ENCODE data around the gene LGR5. TPM values are rescaled to one million over a fixed set of nuclear protein-coding genes. Genes with fewer than 3 reads are reported as not detected.

Gene LGR5
- polyA plus RNA-seq, 1 donor = 71.9 TPM

DNA sequence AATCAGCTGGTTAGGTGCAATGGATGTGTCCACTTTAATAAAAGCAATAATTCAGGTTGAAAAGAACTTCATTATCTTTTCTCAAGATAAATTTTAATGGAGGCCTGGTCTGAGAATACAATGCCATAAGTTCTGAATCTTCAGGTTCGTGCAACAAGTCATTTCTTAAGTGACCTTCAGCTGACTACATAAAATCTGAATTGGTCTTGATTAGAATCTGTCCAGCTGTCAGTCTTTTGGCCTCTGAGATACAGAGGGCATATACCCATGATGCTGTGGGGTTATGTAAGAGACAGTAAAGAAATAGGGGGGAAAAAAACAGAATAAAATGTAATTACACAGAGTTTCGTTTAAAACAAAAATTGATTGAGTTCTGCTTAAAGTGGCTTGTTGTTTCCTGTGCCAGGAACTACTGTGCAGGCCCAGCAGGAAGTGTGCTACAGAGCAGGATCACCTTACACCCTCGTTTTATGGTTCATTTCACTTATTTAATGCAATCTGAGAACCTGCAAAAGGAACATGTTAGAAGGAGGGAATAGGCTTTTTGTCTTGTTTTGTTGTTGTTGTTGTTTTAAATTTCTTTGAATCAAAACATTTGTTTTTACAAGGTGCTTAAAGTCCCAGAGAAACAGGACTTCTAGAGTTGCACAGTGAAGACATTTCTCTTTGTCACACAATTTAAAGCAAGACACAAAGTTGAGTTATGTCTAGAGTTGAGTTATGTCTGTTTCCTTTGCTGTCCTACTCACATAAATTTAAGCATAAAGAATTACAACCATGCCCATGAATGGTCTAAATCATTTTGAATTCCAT, 64.2 kb downstream of the LGR5 start:
- H3K36me3 ChIP-seq (ENCODE audit: control insufficient read depth, insufficient read depth, low read length) = no peaks in the 10 kb centered on the region
- no peaks in the 10 kb centered on the region for H3K4me1 ChIP-seq (ENCODE audit: control insufficient read depth, insufficient read depth, low read length)
- no peak overlapping the region for H3K4me3 ChIP-seq (ENCODE audit: low read length)
- no CpG with 5 or more reads among the region's 3 CpGs for WGBS (ENCODE audit: insufficient coverage, low lambda C conversion rate)
- no peak overlapping the region for H3K27ac ChIP-seq (ENCODE audit: low read length)
- DNase-seq = no peak
- H3K9me3 ChIP-seq (ENCODE audit: control insufficient read depth, low read depth, low read length) = no peaks in the 10 kb centered on the region
- H3K27me3 ChIP-seq (ENCODE audit: control insufficient read depth, insufficient read depth, low read length) = no peaks in the 10 kb centered on the region

DNA sequence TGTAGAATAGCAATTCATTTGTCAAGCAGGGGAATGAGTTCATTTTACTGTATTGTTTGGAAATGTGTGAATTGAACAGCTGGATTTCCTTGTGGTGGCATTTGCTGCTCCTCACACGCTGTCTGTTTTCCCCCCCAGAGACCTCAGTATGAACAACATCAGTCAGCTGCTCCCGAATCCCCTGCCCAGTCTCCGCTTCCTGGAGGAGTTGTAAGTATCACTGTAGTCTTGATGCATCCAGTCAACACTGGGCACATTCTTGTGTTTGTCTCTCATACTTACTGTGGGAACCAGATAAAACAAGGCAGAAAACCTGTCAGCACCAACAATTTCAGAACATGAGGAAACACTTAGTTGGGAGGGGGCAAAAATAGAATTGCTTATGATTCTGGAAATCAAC, 64.9 kb downstream of the LGR5 start:
- WGBS (ENCODE audit: insufficient coverage, low lambda C conversion rate) = no CpG with 5 or more reads among the region's 3 CpGs
- no peak for DNase-seq
- Histone ChIP-seq H3K36me3 (ENCODE audit: control insufficient read depth, insufficient read depth, low read length) (no peaks in the 10 kb centered on the region), H3K27me3 (ENCODE audit: control insufficient read depth, insufficient read depth, low read length) (no peaks in the 10 kb centered on the region), H3K27ac (ENCODE audit: low read length) (no peak overlapping the region), H3K4me3 (ENCODE audit: low read length) (no peak overlapping the region), H3K9me3 (ENCODE audit: control insufficient read depth, low read depth, low read length) (no peaks in the 10 kb centered on the region), H3K4me1 (ENCODE audit: control insufficient read depth, insufficient read depth, low read length) (no peaks in the 10 kb centered on the region)

- no peak for DNase-seq
- Histone ChIP-seq H3K4me1 (ENCODE audit: control insufficient read depth, insufficient read depth, low read length) (no peaks in the 10 kb centered on the region), H3K36me3 (ENCODE audit: control insufficient read depth, insufficient read depth, low read length) (no peaks in the 10 kb centered on the region), H3K27ac (ENCODE audit: low read length) (no peak overlapping the region), H3K9me3 (ENCODE audit: control insufficient read depth, low read depth, low read length) (no peaks in the 10 kb centered on the region), H3K4me3 (ENCODE audit: low read length) (no peak overlapping the region), H3K27me3 (ENCODE audit: control insufficient read depth, insufficient read depth, low read length) (no peaks in the 10 kb centered on the region)
- no CpG with 5 or more reads among the region's 3 CpGs for WGBS (ENCODE audit: insufficient coverage, low lambda C conversion rate)
Observed at GRCh38 chr12:71509705-71510104, 70.1 kb downstream of the LGR5 start.

DNA sequence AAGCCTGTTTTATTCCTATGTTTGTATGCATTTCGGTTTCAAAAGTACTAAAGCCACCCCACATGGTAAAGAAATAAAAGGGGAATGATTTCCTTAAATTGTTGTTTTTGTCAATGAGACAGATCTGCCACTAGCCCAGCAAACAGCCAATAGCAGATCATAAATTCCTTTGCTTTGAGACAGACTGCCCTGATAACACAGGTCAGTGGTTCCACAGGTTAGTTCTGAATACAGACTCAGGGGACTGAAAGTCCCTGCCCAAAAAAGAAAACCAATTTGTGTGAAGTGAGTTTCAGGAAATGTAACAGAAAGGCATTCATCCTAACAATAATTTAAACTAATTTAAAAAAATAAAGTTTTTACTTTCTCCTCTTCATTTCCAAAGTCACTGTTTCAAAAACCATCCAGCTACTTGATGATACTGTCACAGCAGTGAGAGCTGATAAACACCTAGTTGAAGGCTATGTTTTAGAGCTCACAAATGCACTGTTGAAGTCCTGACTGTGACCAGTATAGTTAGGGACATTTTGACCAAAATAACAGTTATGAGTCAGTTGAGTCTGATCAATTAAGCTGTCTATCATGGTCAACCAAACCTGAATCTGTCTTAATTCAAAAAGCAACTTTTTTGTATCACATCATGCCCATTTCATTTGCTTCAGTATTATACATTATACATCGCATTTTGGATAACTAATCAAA, 77.7 kb downstream of the LGR5 start:
- Histone ChIP-seq H3K27ac (ENCODE audit: low read length) (no peak overlapping the region), H3K4me3 (ENCODE audit: low read length) (no peak overlapping the region), H3K4me1 (ENCODE audit: control insufficient read depth, insufficient read depth, low read length) (no peaks in the 10 kb centered on the region), H3K36me3 (ENCODE audit: control insufficient read depth, insufficient read depth, low read length) (no peaks in the 10 kb centered on the region), H3K9me3 (ENCODE audit: control insufficient read depth, low read depth, low read length) (no peaks in the 10 kb centered on the region), H3K27me3 (ENCODE audit: control insufficient read depth, insufficient read depth, low read length) (no peaks in the 10 kb centered on the region)
- WGBS (ENCODE audit: insufficient coverage, low lambda C conversion rate) = 67% methylated on average over 2 of the region's 2 CpGs
- DNase-seq = peak in 1 of 2 donors; percentile 27

DNA sequence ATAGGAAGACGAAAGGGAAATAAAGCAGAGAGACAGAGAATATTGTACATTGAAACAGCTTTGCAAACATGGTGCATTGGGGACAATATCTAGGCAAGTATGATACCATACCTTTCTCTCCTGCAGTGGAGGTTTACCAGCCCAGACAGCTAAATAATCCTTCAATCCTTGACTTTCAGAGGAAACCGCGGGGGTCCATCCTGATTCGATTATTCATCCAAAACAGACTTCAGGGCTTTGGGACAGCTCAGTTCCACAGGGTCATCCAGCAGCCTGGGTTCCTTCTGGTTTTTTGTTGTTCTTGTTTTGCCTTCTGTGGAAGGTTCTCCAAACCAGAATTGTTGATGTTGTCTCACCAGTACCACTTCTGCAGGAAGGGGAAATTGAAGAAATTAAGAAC, 81.5 kb downstream of the LGR5 start:
- no CpG with 5 or more reads among the region's 4 CpGs for WGBS (ENCODE audit: insufficient coverage, low lambda C conversion rate)
- Histone ChIP-seq H3K27ac (ENCODE audit: low read length) (no peak overlapping the region), H3K4me3 (ENCODE audit: low read length) (no peak overlapping the region), H3K4me1 (ENCODE audit: control insufficient read depth, insufficient read depth, low read length) (no peaks in the 10 kb centered on the region), H3K9me3 (ENCODE audit: control insufficient read depth, low read depth, low read length) (no peaks in the 10 kb centered on the region), H3K36me3 (ENCODE audit: control insufficient read depth, insufficient read depth, low read length) (no peaks in the 10 kb centered on the region), H3K27me3 (ENCODE audit: control insufficient read depth, insufficient read depth, low read length) (no peaks in the 10 kb centered on the region)
- DNase-seq = no peak

- no peaks in the 10 kb centered on the region for H3K9me3 ChIP-seq (ENCODE audit: control insufficient read depth, low read depth, low read length)
- H3K36me3 ChIP-seq (ENCODE audit: control insufficient read depth, insufficient read depth, low read length) = peaks cover 6% of the 10 kb centered on the region
- no peak for DNase-seq
- no peak overlapping the region for H3K4me3 ChIP-seq (ENCODE audit: low read length)
- no CpG with 5 or more reads among the region's 2 CpGs for WGBS (ENCODE audit: insufficient coverage, low lambda C conversion rate)
- no peak overlapping the region for H3K27ac ChIP-seq (ENCODE audit: low read length)
- no peaks in the 10 kb centered on the region for H3K4me1 ChIP-seq (ENCODE audit: control insufficient read depth, insufficient read depth, low read length)
- H3K27me3 ChIP-seq (ENCODE audit: control insufficient read depth, insufficient read depth, low read length) = no peaks in the 10 kb centered on the region
Observed at GRCh38 chr12:71524626-71525025, 85.0 kb downstream of the LGR5 start.

DNA sequence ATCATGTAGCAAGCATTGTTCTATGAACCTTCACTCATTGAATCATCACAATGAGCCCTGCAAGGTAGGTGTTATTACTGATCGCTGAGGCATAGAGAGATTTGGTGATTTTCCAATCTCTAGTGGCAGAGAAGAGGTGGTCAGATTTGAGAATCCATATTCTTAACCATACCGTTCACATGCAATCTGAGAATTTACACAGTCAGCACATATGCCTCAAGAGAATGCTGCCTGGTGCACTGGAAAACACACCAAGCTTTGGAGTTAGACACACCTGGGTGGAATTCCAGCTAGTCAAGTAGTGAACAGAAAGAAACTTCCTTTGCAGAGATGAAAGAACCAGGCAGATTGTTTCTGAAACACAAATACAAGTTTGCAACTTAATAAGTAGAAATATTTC, 94.1 kb downstream of the LGR5 start:
- Histone ChIP-seq H3K27me3 (ENCODE audit: control insufficient read depth, insufficient read depth, low read length) (no peaks in the 10 kb centered on the region), H3K4me3 (ENCODE audit: low read length) (no peak overlapping the region), H3K9me3 (ENCODE audit: control insufficient read depth, low read depth, low read length) (no peaks in the 10 kb centered on the region), H3K36me3 (ENCODE audit: control insufficient read depth, insufficient read depth, low read length) (no peaks in the 10 kb centered on the region), H3K27ac (ENCODE audit: low read length) (no peak overlapping the region), H3K4me1 (ENCODE audit: control insufficient read depth, insufficient read depth, low read length) (peaks cover 5% of the 10 kb centered on the region)
- DNase-seq = no peak
- no CpG with 5 or more reads among the region's 2 CpGs for WGBS (ENCODE audit: insufficient coverage, low lambda C conversion rate)

DNA sequence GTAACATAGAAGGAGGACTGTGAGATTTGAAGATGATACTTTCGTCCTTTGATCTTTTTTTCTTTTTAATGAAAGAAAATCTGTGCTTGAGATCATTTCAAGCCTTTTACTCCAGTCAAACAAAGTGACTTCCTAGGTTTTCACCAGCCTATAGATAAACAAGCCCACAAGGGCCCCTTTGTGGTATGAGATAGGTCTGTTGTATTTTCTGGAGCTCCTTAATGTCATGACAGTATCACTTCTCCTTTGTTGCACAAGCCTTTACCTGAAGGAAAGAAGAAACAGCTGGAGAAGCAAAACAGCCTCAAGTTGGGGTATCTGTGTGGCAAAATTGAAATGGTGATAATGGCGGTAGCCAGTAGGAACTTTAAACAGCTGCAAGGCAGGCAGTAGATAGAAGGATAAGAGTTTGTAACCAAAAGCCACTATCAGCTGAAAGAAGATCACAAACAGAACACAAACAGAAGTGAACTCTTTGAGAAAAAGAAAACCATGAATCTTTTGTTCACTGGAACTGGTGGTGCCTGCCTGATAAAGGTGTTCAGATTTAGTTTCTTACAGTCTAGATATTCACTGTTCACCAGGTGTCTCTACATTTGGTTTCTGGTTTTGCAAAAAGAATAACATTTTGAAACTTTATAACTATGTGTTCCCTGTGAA, 96.8 kb downstream of the LGR5 start:
- Histone ChIP-seq H3K27me3 (ENCODE audit: control insufficient read depth, insufficient read depth, low read length) (no peaks in the 10 kb centered on the region), H3K4me1 (ENCODE audit: control insufficient read depth, insufficient read depth, low read length) (peaks cover 5% of the 10 kb centered on the region), H3K9me3 (ENCODE audit: control insufficient read depth, low read depth, low read length) (no peaks in the 10 kb centered on the region), H3K4me3 (ENCODE audit: low read length) (no peak overlapping the region), H3K36me3 (ENCODE audit: control insufficient read depth, insufficient read depth, low read length) (no peaks in the 10 kb centered on the region), H3K27ac (ENCODE audit: low read length) (peak overlapping the region; percentile 1)
- 20% methylated on average over 1 of the region's 2 CpGs for WGBS (ENCODE audit: insufficient coverage, low lambda C conversion rate)
- DNase-seq = peak in 1 of 2 donors; percentile 19

DNA sequence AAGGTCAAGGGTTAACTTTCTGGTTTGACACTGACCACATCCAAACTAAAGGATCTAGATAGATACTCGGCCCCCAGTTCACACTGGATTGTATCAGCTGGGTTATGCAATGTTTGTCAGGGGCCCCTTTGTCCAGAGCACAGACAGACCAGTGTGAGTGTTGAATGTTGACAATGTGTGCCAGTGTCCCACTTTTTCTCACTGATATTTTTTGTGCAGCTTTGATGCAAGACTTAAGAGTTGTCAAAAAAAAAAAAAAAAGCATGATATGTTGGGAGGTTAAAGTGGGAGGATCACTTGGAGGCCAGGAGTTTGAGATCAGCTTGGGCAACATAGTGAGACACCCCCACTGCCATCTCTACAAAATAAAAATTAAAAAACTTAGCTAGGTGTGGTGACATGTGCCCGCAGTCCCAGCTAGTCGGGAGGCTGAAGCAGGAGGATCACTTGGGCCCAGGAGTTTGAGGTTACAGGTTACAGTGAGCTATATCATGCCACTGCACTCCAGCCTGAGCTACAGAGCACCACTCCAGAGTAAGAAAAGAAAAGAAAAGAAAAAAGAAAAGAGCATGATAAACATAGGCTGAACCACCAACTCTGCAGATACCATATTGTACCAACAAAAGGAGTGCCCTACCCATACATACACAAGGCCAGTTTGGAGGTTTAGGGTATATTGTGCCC, 97.5 kb downstream of the LGR5 start:
- no peak overlapping the region for H3K4me3 ChIP-seq (ENCODE audit: low read length)

GRCh38 chr12:71538807-71539206, 99.2 kb downstream of the LGR5 start:
- Histone ChIP-seq H3K4me3 (ENCODE audit: low read length) (no peak overlapping the region), H3K4me1 (ENCODE audit: control insufficient read depth, insufficient read depth, low read length) (peaks cover 5% of the 10 kb centered on the region), H3K36me3 (ENCODE audit: control insufficient read depth, insufficient read depth, low read length) (no peaks in the 10 kb centered on the region), H3K9me3 (ENCODE audit: control insufficient read depth, low read depth, low read length) (no peaks in the 10 kb centered on the region), H3K27me3 (ENCODE audit: control insufficient read depth, insufficient read depth, low read length) (no peaks in the 10 kb centered on the region), H3K27ac (ENCODE audit: low read length) (no peak overlapping the region)
- 100% methylated on average over 1 of the region's 3 CpGs for WGBS (ENCODE audit: insufficient coverage, low lambda C conversion rate)
- no peak for DNase-seq

More for the DNA sequence above, 97.5 kb downstream of the LGR5 start:
- no peaks in the 10 kb centered on the region for H3K27me3 ChIP-seq (ENCODE audit: control insufficient read depth, insufficient read depth, low read length)
- no peaks in the 10 kb centered on the region for H3K9me3 ChIP-seq (ENCODE audit: control insufficient read depth, low read depth, low read length)
- H3K36me3 ChIP-seq (ENCODE audit: control insufficient read depth, insufficient read depth, low read length) = no peaks in the 10 kb centered on the region
- no CpG with 5 or more reads among the region's 3 CpGs for WGBS (ENCODE audit: insufficient coverage, low lambda C conversion rate)
- peaks cover 5% of the 10 kb centered on the region for H3K4me1 ChIP-seq (ENCODE audit: control insufficient read depth, insufficient read depth, low read length)
- DNase-seq = no peak
- H3K27ac ChIP-seq (ENCODE audit: low read length) = no peak overlapping the region
